Tibial artery (tissue), 4 donors: Measurements from ENCODE around the gene POLR2M.

ENCODE experiments used
- DNase-seq, 2 donors: peaks; one replicate each; pipeline ENCODE4 v3.0.0-alpha.2; 2019
- H3K27ac ChIP-seq, 2 donors: fragments of 200-600 bp; sonication (generic) in 1 of 2; 1 replicate in 1 of 2; 2 replicates in 1 of 2; pipeline ENCODE4 v1.5.1; 2018 to 2019; ENCODE audit warnings: mild to moderate bottlenecking in 1 of 2
- H3K27me3 ChIP-seq, 2 donors: fragments of 200-600 bp; sonication (generic) in 1 of 2; one replicate each; pipeline versions ENCODE4 v1.5.1 to v1.6.0; 2016 to 2019
- H3K36me3 ChIP-seq, 3 donors: fragments of 200-600 bp; sonication (generic) in 2 of 3; one replicate each; pipeline ENCODE4 v1.5.1; 2016 to 2019; ENCODE audit warnings: mild to moderate bottlenecking in 2 of 3
- H3K4me1 ChIP-seq, 4 donors: fragments of 200-600 bp; sonication (generic) in 2 of 4; 1 replicate in 3 of 4; 2 replicates in 1 of 4; pipeline ENCODE4 v1.5.1; 2016 to 2019
- H3K4me3 ChIP-seq, 2 donors: fragments of 200-600 bp; sonication (generic) in 1 of 2; 1 replicate in 1 of 2; 2 replicates in 1 of 2; pipeline ENCODE4 v1.5.1; 2018 to 2019; ENCODE audit warnings: mild to moderate bottlenecking in 2 of 2
- H3K9me3 ChIP-seq, 3 donors: fragments of 200-600 bp; sonication (generic) in 1 of 3; one replicate each; pipeline ENCODE4 v1.5.1; 2016 to 2019
- CTCF ChIP-seq, 2 experiments: fragments of 200-600 bp in 1 of 2; fragments of 450-650 bp in 1 of 2; IDR thresholded peaks; one replicate each; pipeline ENCODE4 v1.5.1; 2017 to 2019; ENCODE audit warnings: antibody characterized with exemption in 2 of 2, mild to moderate bottlenecking in 1 of 2, moderate library complexity in 1 of 2
- intact Hi-C: fragments of 100-400 bp; cut with DNase I; formaldehyde crosslinking; loops from one replicate; pipeline ENCODE4 v1.15.0; 2023; ENCODE audit warnings: low total_unique reads

POLR2M gene

GRCh38 chr15:57691082-57691481 lies 15.4 kb upstream of the POLR2M start:
- Histone ChIP-seq H3K36me3 (no peaks in the 10 kb centered on the region), H3K27ac (peak overlapping the region; percentile 57 to 76), H3K4me1 (peaks cover 0 to 68% (median 26%) of the 10 kb centered on the region in 4 donors), H3K9me3 (no peaks in the 10 kb centered on the region), H3K27me3 (no peaks in the 10 kb centered on the region), H3K4me3 (no peak overlapping the region)
- intact Hi-C loops, result no loop called here
- DNase-seq, result no peak
- no peak for TF ChIP-seq CTCF (IDR thresholded peaks at IDR 0.05)

GRCh38 chr15:57692709-57693108 lies 13.8 kb upstream of the POLR2M start:
- Histone ChIP-seq H3K27me3 (no peaks in the 10 kb centered on the region), H3K27ac (peak overlapping the region; percentile 57 to 76), H3K4me3 (no peak overlapping the region), H3K4me1 (peaks cover 0 to 72% (median 24%) of the 10 kb centered on the region in 4 donors), H3K9me3 (no peaks in the 10 kb centered on the region), H3K36me3 (no peaks in the 10 kb centered on the region)
- TF ChIP-seq CTCF (IDR thresholded peaks at IDR 0.05), result no peak
- intact Hi-C loops, result no loop called here
- DNase-seq, result no peak

- H3K4me3 ChIP-seq, result no peak overlapping the region
- H3K4me1 ChIP-seq, result peaks cover 0 to 87% (median 24%) of the 10 kb centered on the region in 4 donors
- H3K27ac ChIP-seq, result peak overlapping the region; percentile 57 to 76
- TF ChIP-seq CTCF (IDR thresholded peaks at IDR 0.05), result no peak
- intact Hi-C loops, result no loop called here
- no peaks in the 10 kb centered on the region for H3K36me3 ChIP-seq
- no peak for DNase-seq
- no peaks in the 10 kb centered on the region for H3K9me3 ChIP-seq
- H3K27me3 ChIP-seq, result no peaks in the 10 kb centered on the region
These were observed 12.2 kb upstream of the POLR2M start for GRCh38 chr15:57694279-57694678.

GRCh38 chr15:57696146-57696545 lies 10.4 kb upstream of the POLR2M start:
- Histone ChIP-seq H3K4me1 (peaks cover 0 to 78% (median 16%) of the 10 kb centered on the region in 4 donors), H3K27me3 (no peaks in the 10 kb centered on the region), H3K9me3 (no peaks in the 10 kb centered on the region), H3K27ac (peak overlapping the region; percentile 76), H3K4me3 (no peak overlapping the region), H3K36me3 (no peaks in the 10 kb centered on the region)
- intact Hi-C loops, result no loop called here
- no peak for DNase-seq
- no peak for TF ChIP-seq CTCF (IDR thresholded peaks at IDR 0.05)

- H3K36me3 ChIP-seq, result no peaks in the 10 kb centered on the region
- H3K27ac ChIP-seq, result peak overlapping the region; percentile 76
- no peak for TF ChIP-seq CTCF (IDR thresholded peaks at IDR 0.05)
- peak in 1 of 2 donors; percentile 81 for DNase-seq
- H3K4me1 ChIP-seq, result peaks cover 0 to 64% (median 4%) of the 10 kb centered on the region in 4 donors
- intact Hi-C loops, result no loop called here
- no peaks in the 10 kb centered on the region for H3K27me3 ChIP-seq
- H3K9me3 ChIP-seq, result no peaks in the 10 kb centered on the region
- H3K4me3 ChIP-seq, result no peak overlapping the region
These were observed 8.9 kb upstream of the POLR2M start for GRCh38 chr15:57697588-57697987.

- H3K27me3 ChIP-seq, result no peaks in the 10 kb centered on the region
- H3K9me3 ChIP-seq, result no peaks in the 10 kb centered on the region
- no peak for TF ChIP-seq CTCF (IDR thresholded peaks at IDR 0.05)
- H3K4me3 ChIP-seq, result no peak overlapping the region
- peak overlapping the region; percentile 76 for H3K27ac ChIP-seq
- H3K36me3 ChIP-seq, result no peaks in the 10 kb centered on the region
- peaks cover 0 to 57% (median 4%) of the 10 kb centered on the region in 4 donors for H3K4me1 ChIP-seq
- no peak for DNase-seq
- intact Hi-C loops, result no loop called here
These were observed 8.3 kb upstream of the POLR2M start for GRCh38 chr15:57698243-57698642.
